Loucy (cell line): Measurements from ENCODE around the gene NLGN1.

Experiments
- H2AFZ ChIP-seq: fragments of 200-600 bp; sonication (generic); 2 replicates; pipeline ENCODE4 v1.6.0; 2016; ENCODE audit warnings: antibody characterized with exemption, mild to moderate bottlenecking, low read length, moderate library complexity
- H3F3A ChIP-seq: fragments of 200-600 bp; 2 replicates; pipeline ENCODE4 v1.6.0; 2016; ENCODE audit warnings: antibody characterized with exemption, low read depth, mild to moderate bottlenecking
- H3K27me3 ChIP-seq: fragments of 200-600 bp; sonication (generic); 2 replicates; pipeline ENCODE4 v1.6.1; 2014; ENCODE audit warnings: low read length, mild to moderate bottlenecking; ENCODE audit not compliant: insufficient read depth, poor library complexity, severe bottlenecking
- H3K36me3 ChIP-seq: fragments of 200-600 bp; sonication (generic); 2 replicates; pipeline ENCODE4 v1.6.1; 2016; ENCODE audit warnings: low read length; ENCODE audit not compliant: insufficient read depth
- H3K4me1 ChIP-seq: fragments of 200-600 bp; sonication (generic); 2 replicates; pipeline ENCODE4 v1.5.1; 2014; ENCODE audit warnings: low read length, mild to moderate bottlenecking; ENCODE audit not compliant: insufficient read depth, poor library complexity, severe bottlenecking
- H3K4me2 ChIP-seq: fragments of 200-600 bp; sonication (generic); 2 replicates; pipeline ENCODE4 v1.6.0; 2014; ENCODE audit warnings: antibody characterized with exemption, low read length, low read depth, mild to moderate bottlenecking; ENCODE audit not compliant: poor library complexity, severe bottlenecking
- H3K4me3 ChIP-seq: fragments of 200-600 bp; sonication (generic); 2 replicates; pipeline ENCODE4 v1.5.1; 2014; ENCODE audit warnings: low read length, mild to moderate bottlenecking, mixed read lengths; ENCODE audit not compliant: poor library complexity, severe bottlenecking
- H3K79me2 ChIP-seq: fragments of 200-600 bp; sonication (generic); 2 replicates; pipeline ENCODE4 v1.6.1; 2014; ENCODE audit warnings: low read length; ENCODE audit not compliant: insufficient read depth
- H3K9ac ChIP-seq: fragments of 200-600 bp; sonication (generic); 2 replicates; pipeline ENCODE4 v1.6.0; 2014; ENCODE audit warnings: mild to moderate bottlenecking, low read depth, low read length, moderate library complexity; ENCODE audit not compliant: poor library complexity, severe bottlenecking
- H3K9me2 ChIP-seq: fragments of 200-600 bp; sonication (generic); replicated peaks from 2 replicates; pipeline ENCODE4 v1.6.1; 2016; ENCODE audit warnings: low read depth, low read length, mixed read lengths
- H3K9me3 ChIP-seq: fragments of 200-600 bp; sonication (generic); 2 replicates; pipeline ENCODE4 v1.6.1; 2014; ENCODE audit warnings: mild to moderate bottlenecking, antibody characterized with exemption, low read length, low read depth; ENCODE audit not compliant: insufficient read depth
- H4K20me1 ChIP-seq: fragments of 200-600 bp; sonication (generic); 2 replicates; pipeline ENCODE4 v1.6.0; 2014; ENCODE audit warnings: antibody characterized with exemption, low read length, mild to moderate bottlenecking; ENCODE audit not compliant: insufficient read depth, poor library complexity, severe bottlenecking
- CTCF ChIP-seq: fragments of 200-600 bp; sonication (generic); conservative IDR thresholded peaks from 2 replicates; pipeline ENCODE4 v1.5.1; 2014; ENCODE audit warnings: mild to moderate bottlenecking, antibody characterized with exemption, low read length
- EZH2phosphoT487 ChIP-seq: fragments of 200-600 bp; IDR thresholded peaks from 2 replicates; pipeline ENCODE4 v1.6.1; 2018; ENCODE audit warnings: antibody characterized with exemption, mild to moderate bottlenecking, moderate library complexity, borderline replicate concordance

The NLGN1 gene

GRCh38 chr3:174247687-174248152, 850.2 kb downstream of the NLGN1 start:
- Histone ChIP-seq H3F3A (no peaks in the 10 kb centered on the region), H3K9ac (no peak overlapping the region), H3K4me3 (no peak overlapping the region), H3K27me3 (no peaks in the 10 kb centered on the region), H3K9me2 (no peaks in the 10 kb centered on the region), H3K79me2 (no peaks in the 10 kb centered on the region), H4K20me1 (no peaks in the 10 kb centered on the region), H3K9me3 (no peaks in the 10 kb centered on the region), H3K36me3 (no peaks in the 10 kb centered on the region), H3K4me2 (no peak overlapping the region), H2AFZ (no peak overlapping the region), H3K4me1 (no peaks in the 10 kb centered on the region)
- no peak for TF ChIP-seq EZH2phosphoT487

DNA sequence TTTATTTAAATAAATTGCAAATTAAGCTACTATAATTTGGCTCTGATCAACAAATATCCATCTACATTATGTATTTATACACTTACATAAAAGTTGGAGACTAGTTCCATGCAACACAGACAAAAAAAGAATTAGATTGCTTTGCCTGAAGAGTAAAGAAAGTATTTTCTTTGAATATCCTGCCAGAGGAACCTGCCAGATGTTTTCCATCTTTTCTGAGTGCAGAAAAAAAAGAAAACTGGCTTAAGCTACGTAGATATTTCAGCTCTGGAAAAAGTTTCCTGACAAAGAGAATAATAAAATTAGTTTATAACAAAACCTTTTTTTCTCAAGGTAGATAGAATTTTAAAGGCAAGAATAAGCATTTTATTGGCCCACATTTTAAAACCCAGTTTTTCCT, 854.1 kb downstream of the NLGN1 start:
- H4K20me1 ChIP-seq: no peaks in the 10 kb centered on the region

GRCh38 chr3:174253196-174253823, 855.8 kb downstream of the NLGN1 start:
- Histone ChIP-seq H4K20me1 (no peaks in the 10 kb centered on the region), H3F3A (no peaks in the 10 kb centered on the region), H3K79me2 (no peaks in the 10 kb centered on the region), H3K9me2 (no peaks in the 10 kb centered on the region), H3K4me1 (no peaks in the 10 kb centered on the region), H3K4me2 (no peak overlapping the region), H3K27me3 (no peaks in the 10 kb centered on the region), H3K9me3 (no peaks in the 10 kb centered on the region), H2AFZ (no peak overlapping the region), H3K9ac (no peak overlapping the region), H3K4me3 (no peak overlapping the region), H3K36me3 (no peaks in the 10 kb centered on the region)
- TF ChIP-seq CTCF (no peak), EZH2phosphoT487 (no peak)

More for the DNA sequence above, 854.1 kb downstream of the NLGN1 start:
- Histone ChIP-seq H3K9ac (no peak overlapping the region), H3K4me2 (no peak overlapping the region), H3F3A (no peaks in the 10 kb centered on the region), H3K79me2 (no peaks in the 10 kb centered on the region), H3K9me3 (no peaks in the 10 kb centered on the region), H3K36me3 (no peaks in the 10 kb centered on the region), H3K9me2 (no peaks in the 10 kb centered on the region), H3K4me1 (no peaks in the 10 kb centered on the region), H3K4me3 (no peak overlapping the region), H2AFZ (no peak overlapping the region), H3K27me3 (no peaks in the 10 kb centered on the region)
- no peak for TF ChIP-seq EZH2phosphoT487
- no peak for TF ChIP-seq CTCF

DNA sequence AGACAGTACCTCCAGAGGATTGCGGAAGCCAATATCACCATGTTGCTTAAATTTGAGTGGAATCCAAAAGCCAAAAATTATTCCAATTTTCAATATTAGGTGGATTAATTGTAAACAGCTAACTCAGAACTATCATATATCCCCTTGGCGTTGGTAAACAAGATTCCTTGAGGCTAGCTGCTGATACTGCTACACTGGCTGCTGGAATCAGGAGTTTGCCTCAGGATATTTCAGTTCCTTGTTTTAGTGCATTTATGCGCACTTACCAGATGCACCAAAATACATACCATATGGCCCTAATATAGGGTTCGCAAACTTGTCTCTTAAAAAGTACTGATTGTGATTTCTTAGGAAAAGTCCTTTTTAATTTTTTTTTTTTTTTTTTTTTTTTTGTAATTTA, 856.4 kb downstream of the NLGN1 start:
- Histone ChIP-seq H3K4me1 (no peaks in the 10 kb centered on the region), H3K4me3 (no peak overlapping the region), H3K27me3 (no peaks in the 10 kb centered on the region), H2AFZ (no peak overlapping the region), H3K79me2 (no peaks in the 10 kb centered on the region), H3K36me3 (no peaks in the 10 kb centered on the region), H3K4me2 (no peak overlapping the region), H3F3A (no peaks in the 10 kb centered on the region), H3K9me3 (no peaks in the 10 kb centered on the region), H4K20me1 (no peaks in the 10 kb centered on the region), H3K9me2 (no peaks in the 10 kb centered on the region), H3K9ac (no peak overlapping the region)
- TF ChIP-seq EZH2phosphoT487 (no peak), CTCF (no peak)
